ENCODE results near the gene DHX35. TPM values are rescaled to one million over a fixed set of nuclear protein-coding genes. Genes with fewer than 3 reads are reported as not detected.

Gene DHX35
- total and polyA plus RNA-seq, 2 of the 8 experiments (the other 6 are each of a cell fraction or from before 2014, with no cell fraction given), result 21.9 to 27.7 TPM

DNA sequence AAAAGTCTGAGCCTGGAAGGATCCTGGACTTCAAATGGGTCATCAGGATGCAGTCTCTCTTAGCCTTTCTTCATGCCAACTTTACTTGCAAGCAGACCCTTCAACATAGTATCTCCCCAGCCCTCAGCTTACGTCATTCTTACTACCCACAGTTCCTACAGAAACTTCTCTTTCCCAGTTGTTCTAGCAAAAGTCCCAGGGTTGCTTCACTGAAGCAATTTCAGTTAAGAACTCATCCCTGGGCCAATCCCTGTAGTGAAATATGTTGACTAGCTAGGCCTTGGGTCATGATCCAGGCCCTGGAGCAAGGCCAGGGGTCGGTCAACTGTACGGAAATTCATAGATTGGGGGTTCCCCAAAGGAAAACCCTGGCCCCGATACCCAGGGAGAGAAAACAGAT lies 44.5 kb upstream of the DHX35 start:
- Histone ChIP-seq H2BK120ac (replicated peaks; ENCODE audit: low read depth, low read length) (no peak overlapping the region), H3K56ac (replicated peaks; ENCODE audit: insufficient read length, low read depth, low read length) (no peak overlapping the region), H3K18ac (ENCODE audit: extremely low read depth, low read length) (no peak overlapping the region), H4K20me1 (replicated peaks in 1 of 2; ENCODE audit: control insufficient read depth in 1 of 2, insufficient read depth in 2 of 2, low read length in 2 of 2) (no peaks in the 10 kb centered on the region), H2BK12ac (ENCODE audit: low read depth, low read length) (no peak overlapping the region), H3K14ac (ENCODE audit: insufficient read length) (no peak overlapping the region), H2BK15ac (ENCODE audit: low read length) (no peak overlapping the region), H3K9me3 (ENCODE audit: insufficient read depth in 2 of 2, low read depth in 1 of 2, low read length in 1 of 2) (no peaks in the 10 kb centered on the region), H3K4me1 (replicated peaks in 1 of 4; ENCODE audit: control insufficient read depth in 3 of 4, insufficient read depth in 4 of 4, low read length in 3 of 4) (no peaks in the 10 kb centered on the region; a peak in 1 of 7 replicates), H4K91ac (replicated peaks; ENCODE audit: insufficient read length, low read length) (no peak overlapping the region), H4K8ac (ENCODE audit: extremely low read depth, insufficient read depth, low read length) (no peak overlapping the region), H3K27me3 (replicated peaks in 1 of 4; ENCODE audit: control insufficient read depth in 3 of 4, extremely low read depth in 1 of 4, insufficient read depth in 3 of 4, low read length in 3 of 4) (no peaks in the 10 kb centered on the region; a peak in 1 of 7 replicates), H2AK5ac (ENCODE audit: low read depth, low read length) (no peak overlapping the region), H3K79me2 (ENCODE audit: control insufficient read depth in 1 of 2, insufficient read depth in 2 of 2, low read length in 2 of 2) (no peaks in the 10 kb centered on the region), H3K4ac (replicated peaks; ENCODE audit: insufficient read length, low read depth, low read length) (no peak overlapping the region), H3K27ac (ENCODE audit: low read depth, low read length) (no peak overlapping the region), H2BK5ac (ENCODE audit: low read depth, low read length) (no peak overlapping the region), H3K23me2 (ENCODE audit: low read depth, low read length) (no peaks in the 10 kb centered on the region), H2AFZ (ENCODE audit: low read length) (no peak overlapping the region), H3K4me3 (ENCODE audit: extremely low read depth in 1 of 4, insufficient read depth in 2 of 4, low read depth in 3 of 4, low read length in 4 of 4) (no peak overlapping the region), H3K79me1 (ENCODE audit: low read depth, low read length) (no peaks in the 10 kb centered on the region), H4K5ac (ENCODE audit: insufficient read length, low read depth, low read length) (no peak overlapping the region), H3K4me2 (ENCODE audit: insufficient read depth in 1 of 2, low read depth in 2 of 2, low read length in 2 of 2) (no peak overlapping the region), H3K9ac (replicated peaks in 1 of 4; ENCODE audit: extremely low read depth in 1 of 4, low read depth in 3 of 4, low read length in 3 of 4) (no peak overlapping the region), H3K36me3 (ENCODE audit: control insufficient read depth in 2 of 4, insufficient read depth in 4 of 4, low read length in 3 of 4) (no peaks in the 10 kb centered on the region; a peak in 2 of 8 replicates), H2BK20ac (ENCODE audit: low read length) (no peak overlapping the region), H3K23ac (ENCODE audit: insufficient read length) (no peak overlapping the region)
- CTCF ChIA-PET (ENCODE audit: partially characterized antibody), result interaction anchor here (1.5 to 2.2 kb wide), 3 partner anchors 9 to 267 kb away, joined by 4 to 11 read pairs (median 4); partner anchors contain the start of gene FAM83D
- POLR2A ChIA-PET (ENCODE audit: partially characterized antibody), result interaction anchor here (0.7 to 2.2 kb wide), 3 partner anchors 9 to 423 kb away, joined by 3 to 6 read pairs (median 6); partner anchors contain the start of genes DHX35 and FAM83D
- DNase-seq (ENCODE audit: low read depth in 1 of 2, low spot score in 2 of 2) (no peak), FAIRE-seq (no peak)
- 100% methylated on average over 3 of the region's 4 CpGs; no CpG with 5 or more reads in 1 of the 2 experiments for WGBS, 2 experiments (ENCODE audit: extremely low coverage in 1 of 2, insufficient coverage in 1 of 2, insufficient read length in 1 of 2, insufficient replicate concordance in 2 of 2, low coverage in 1 of 2, low lambda C conversion rate in 2 of 2, missing lambda C conversion rate in 1 of 2)
- no peak for TF ChIP-seq TCF12 (IDR thresholded peaks at IDR 0.05; ENCODE audit: low read depth, low read length)
- no peak for TF ChIP-seq CHD2 (IDR thresholded peaks at IDR 0.05; ENCODE audit: low read length)
- no peak for TF ChIP-seq SIRT6 (IDR thresholded peaks at IDR 0.05; ENCODE audit: low read length)
